ENCODE measurements around the gene PRRC1.
"Not testable (repeated sequence)": the region's sequence is repeated elsewhere in the genome, so short reads cannot be mapped to it uniquely, and the experiment has no call there.

PRRC1 gene

DNA sequence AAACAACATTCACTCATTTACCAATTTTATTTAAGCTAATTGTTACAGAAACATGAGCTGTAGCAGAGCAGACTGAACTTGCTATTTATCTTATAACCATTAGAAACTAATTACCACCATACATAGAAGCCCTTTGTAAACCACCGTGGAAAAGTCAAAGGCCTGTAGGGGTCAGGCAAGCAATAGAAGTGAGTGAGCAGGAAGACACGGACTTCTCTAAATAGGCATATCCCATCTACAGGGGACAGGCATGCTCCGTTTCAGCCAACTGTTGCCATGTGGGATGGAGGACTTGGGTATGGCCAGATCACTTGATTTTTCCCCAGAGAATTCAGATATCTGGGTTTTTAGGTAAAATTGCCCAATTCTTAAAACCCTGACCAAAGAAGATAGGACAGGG is 44.8 kb downstream of the PRRC1 start:
- Mint-ChIP-seq H3K27ac (no peak overlapping the region), H3K27me3 (peaks cover 6% of the 10 kb centered on the region), H3K4me1 (ENCODE audit: low read depth) (no peaks in the 10 kb centered on the region), H3K36me3 (no peaks in the 10 kb centered on the region), H3K9me3 (ENCODE audit: low read depth) (no peaks in the 10 kb centered on the region), H3K4me3 (no peak overlapping the region)

DNA sequence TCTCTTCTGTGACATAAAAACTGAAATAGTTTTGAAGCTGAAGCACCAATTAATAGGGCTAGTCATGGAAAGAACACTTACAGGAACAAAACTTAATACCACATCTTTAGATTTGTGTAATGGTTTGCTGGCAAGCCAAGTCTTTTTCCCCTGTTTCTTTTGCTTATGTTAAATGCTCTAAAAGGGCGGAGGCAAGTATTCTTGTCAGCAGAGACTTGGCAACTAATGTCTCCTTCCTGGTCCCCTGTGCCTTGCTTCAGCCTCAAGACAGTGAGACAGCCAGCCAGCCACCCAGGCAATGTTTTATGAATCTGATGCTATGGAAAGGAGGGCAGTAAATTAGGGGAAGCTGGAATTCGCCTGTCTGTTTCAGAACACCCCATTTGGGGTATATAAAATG is 45.7 kb downstream of the PRRC1 start:
- H3K4me1 Mint-ChIP-seq (ENCODE audit: low read depth), result peaks cover 1% of the 10 kb centered on the region
- no peak overlapping the region for H3K4me3 Mint-ChIP-seq
- H3K27ac Mint-ChIP-seq, result no peak overlapping the region
- H3K27me3 Mint-ChIP-seq, result peaks cover 9% of the 10 kb centered on the region
- no peaks in the 10 kb centered on the region for H3K36me3 Mint-ChIP-seq
- no peaks in the 10 kb centered on the region for H3K9me3 Mint-ChIP-seq (ENCODE audit: low read depth)

DNA sequence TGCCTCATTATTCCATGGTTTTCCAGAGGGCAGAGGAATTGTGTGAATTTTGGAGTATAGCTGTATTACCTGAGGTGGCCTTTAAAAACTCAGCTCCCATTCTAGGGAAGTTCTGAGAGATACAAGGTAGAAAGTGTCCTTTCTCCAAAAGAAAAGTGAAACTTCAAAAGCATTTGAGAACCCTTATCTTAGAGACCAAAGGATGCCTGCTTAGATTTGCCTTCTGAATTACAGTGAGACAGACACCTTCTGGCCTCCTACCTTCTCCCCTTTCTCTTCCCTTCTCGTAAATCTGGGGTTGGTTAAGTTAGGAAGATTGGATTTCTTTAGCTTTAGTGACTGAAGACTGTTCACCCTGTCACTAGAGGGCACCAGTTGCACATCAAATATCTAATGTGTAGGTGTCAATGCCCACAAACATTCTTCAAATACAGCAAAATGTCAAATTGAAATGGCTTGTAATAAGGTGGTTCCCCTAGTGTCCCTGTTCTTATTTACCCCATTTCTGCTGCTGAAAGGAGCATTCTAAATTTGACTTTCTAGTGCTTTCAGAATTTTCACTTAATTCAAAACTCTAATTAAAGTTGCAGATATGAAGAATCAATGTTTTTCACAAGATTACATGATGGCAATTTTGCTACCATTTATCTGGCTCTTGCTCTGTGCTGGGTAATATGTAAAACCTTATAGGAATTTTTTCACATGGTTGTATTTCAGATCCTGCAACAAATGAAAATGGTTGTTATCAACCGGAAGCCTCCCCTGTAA is 46.7 kb downstream of the PRRC1 start:
- H3K4me3 Mint-ChIP-seq, result no peak overlapping the region
- H3K36me3 Mint-ChIP-seq, result no peaks in the 10 kb centered on the region
- H3K27ac Mint-ChIP-seq, result no peak overlapping the region
- H3K9me3 Mint-ChIP-seq (ENCODE audit: low read depth), result no peaks in the 10 kb centered on the region
- H3K4me1 Mint-ChIP-seq (ENCODE audit: low read depth), result peaks cover 2% of the 10 kb centered on the region
- H3K27me3 Mint-ChIP-seq, result peaks cover 10% of the 10 kb centered on the region

DNA sequence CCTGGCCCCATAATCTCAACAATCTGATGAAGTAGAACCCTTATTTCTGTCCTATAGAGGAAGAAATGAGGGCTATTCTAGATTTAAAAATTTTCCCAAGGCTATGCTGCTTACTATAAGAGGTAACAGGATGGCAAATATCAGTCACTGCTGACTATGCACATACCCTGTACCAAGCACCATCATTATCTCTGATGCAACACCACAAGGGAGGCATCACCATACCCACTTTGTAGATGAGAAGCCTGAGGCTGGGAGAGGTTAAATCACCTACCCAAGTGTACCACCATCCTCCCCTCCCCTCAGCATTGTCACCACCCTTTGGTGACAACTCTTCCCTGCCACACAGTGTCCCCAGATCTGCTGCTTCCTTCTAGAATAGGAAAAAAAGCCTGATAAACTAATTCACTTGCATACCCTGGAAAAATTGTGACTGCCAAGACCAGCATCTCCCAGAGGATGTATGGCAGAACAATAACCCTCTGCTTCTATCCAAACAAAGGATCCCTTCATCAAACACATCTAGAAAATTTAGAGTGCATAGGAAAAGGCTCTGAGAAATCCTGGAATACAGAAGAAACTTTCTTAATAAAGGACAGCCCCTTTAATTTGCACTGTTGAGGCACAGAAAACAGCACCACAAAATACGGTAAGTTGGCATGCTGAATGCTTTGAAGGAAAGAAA is 48.3 kb downstream of the PRRC1 start:
- H3K9me3 Mint-ChIP-seq (ENCODE audit: low read depth), result no peaks in the 10 kb centered on the region
- peaks cover 2% of the 10 kb centered on the region for H3K4me1 Mint-ChIP-seq (ENCODE audit: low read depth)
- no peaks in the 10 kb centered on the region for H3K36me3 Mint-ChIP-seq
- no peak overlapping the region for H3K27ac Mint-ChIP-seq
- H3K4me3 Mint-ChIP-seq, result no peak overlapping the region
- H3K27me3 Mint-ChIP-seq, result peaks cover 18% of the 10 kb centered on the region

DNA sequence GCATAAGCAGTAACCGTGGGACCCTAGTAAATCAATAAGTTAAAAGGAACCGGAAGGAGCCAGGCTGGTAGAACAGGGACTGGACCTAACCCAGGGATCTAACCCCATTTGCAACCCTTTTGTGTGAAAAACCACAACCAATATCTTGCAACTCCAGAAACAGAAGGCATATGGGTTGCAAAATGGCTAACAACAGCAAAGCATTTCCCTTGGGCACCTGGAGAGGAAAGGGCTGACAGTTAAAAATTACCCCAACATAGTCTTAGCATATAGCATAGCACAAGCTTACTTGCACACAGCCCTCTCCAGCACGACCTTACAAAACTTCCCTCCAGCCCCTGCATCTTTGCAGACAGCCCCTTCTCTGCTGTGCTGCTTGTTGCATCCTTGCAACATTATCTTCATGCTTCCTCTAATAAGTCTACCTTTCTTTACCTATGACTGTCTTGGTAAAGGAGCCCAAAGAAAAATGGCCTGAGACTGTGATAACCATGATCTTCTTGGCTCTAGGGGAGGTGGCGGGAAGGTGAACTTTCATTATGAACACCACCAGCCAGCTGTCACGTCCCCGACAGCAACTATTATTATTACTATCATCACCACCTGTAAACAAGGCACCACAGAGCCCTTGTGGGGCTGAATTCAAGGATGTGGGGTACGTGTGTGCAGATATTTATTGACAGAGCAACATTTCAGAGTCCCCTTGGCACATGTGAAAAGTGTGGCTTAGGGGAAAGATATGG is 49.8 kb downstream of the PRRC1 start:
- no peaks in the 10 kb centered on the region for H3K36me3 Mint-ChIP-seq
- H3K4me3 Mint-ChIP-seq, result no peak overlapping the region
- peaks cover 2% of the 10 kb centered on the region for H3K4me1 Mint-ChIP-seq (ENCODE audit: low read depth)
- H3K27ac Mint-ChIP-seq, result no peak overlapping the region
- no peaks in the 10 kb centered on the region for H3K9me3 Mint-ChIP-seq (ENCODE audit: low read depth)
- H3K27me3 Mint-ChIP-seq, result peaks cover 23% of the 10 kb centered on the region

DNA sequence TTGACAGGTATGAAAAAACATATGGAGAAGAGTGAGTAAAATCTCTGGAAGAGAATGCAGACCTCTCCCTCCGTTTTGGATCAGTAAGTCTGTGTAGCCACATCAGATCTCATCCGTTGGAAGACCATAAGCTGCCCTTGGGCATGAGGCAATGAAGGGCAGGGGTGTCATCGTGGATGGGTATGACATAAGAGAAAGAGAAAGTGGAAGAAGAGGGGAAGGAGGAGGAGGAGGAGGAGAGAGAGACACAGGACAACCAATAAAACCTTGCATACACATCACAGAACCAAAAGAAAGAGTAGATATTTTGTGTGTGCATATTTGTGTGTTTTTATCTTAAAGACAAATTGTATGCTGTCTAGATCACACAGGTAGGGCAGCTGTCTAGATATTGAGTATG is 50.7 kb downstream of the PRRC1 start:
- Mint-ChIP-seq H3K27ac (no peak overlapping the region), H3K4me3 (no peak overlapping the region), H3K9me3 (ENCODE audit: low read depth) (no peaks in the 10 kb centered on the region), H3K27me3 (peaks cover 24% of the 10 kb centered on the region), H3K36me3 (no peaks in the 10 kb centered on the region), H3K4me1 (ENCODE audit: low read depth) (peaks cover 2% of the 10 kb centered on the region)

DNA sequence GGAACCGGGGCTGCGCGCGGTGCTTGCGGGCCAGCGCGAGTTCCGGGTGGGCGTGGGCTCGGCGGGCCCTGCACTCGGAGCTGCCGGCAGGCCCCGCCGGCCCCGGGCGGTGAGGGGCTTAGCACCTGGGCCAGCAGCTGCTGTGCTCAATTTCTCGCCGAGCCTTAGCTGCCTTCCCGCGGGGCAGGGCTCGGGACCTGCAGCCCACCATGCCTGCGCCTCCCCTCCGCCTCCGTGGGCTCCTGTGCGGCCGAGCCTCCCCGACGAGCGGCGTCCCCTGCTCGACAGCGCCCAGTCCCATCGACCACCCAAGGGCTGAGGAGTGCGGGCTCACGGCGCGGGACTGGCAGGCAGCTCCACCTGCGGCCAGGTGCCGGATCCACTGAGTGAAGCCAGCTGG is 52.0 kb downstream of the PRRC1 start:
- H3K27ac Mint-ChIP-seq; H3K4me1 Mint-ChIP-seq (ENCODE audit: low read depth); H3K36me3 Mint-ChIP-seq; H3K9me3 Mint-ChIP-seq (ENCODE audit: low read depth); H3K4me3 Mint-ChIP-seq: not testable (repeated sequence)
- H3K27me3 Mint-ChIP-seq, result peaks cover 25% of the 10 kb centered on the region

DNA sequence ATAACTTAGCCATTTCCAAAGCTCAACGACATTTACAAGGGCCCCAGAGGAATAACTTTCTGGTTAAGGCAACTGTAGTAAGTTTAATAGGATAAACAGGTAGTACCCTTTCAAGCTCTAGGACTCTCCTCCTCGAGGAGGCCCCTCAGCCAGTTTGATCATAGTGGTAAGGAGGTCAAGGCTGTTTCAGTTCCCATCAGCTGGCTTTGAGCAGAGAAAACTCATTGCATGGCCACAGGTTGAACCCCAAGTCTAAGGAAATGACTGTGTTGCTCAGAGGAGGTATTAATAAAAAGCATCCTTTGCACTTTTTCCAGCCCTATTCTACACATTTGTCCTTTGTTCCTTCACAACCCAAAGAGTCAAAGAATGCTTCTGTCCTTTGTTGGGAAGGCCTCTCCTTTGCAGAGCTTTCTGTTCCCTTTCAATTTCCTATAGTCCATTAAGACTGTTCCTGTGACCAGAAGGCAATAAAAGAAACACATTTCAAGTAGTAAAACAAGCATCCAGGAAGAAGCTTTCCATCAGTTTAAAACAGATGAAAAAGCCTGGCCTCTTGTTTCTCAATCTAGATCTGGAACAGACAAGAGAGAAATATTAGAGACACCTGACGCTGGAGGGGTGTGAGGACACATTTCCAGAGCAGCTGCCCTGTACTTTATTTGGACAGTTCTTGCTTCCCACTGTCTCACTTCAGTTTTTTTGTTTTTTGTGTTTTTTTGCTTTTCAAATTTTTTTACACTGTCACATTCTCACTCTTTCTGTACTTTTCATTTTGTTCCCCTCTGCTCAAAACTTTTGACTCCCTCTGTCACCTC is 54.1 kb downstream of the PRRC1 start:
- peaks cover 22% of the 10 kb centered on the region for H3K27me3 Mint-ChIP-seq
- peaks cover 2% of the 10 kb centered on the region for H3K4me1 Mint-ChIP-seq (ENCODE audit: low read depth)
- no peak overlapping the region for H3K27ac Mint-ChIP-seq
- no peaks in the 10 kb centered on the region for H3K36me3 Mint-ChIP-seq
- peaks cover 10% of the 10 kb centered on the region for H3K9me3 Mint-ChIP-seq (ENCODE audit: low read depth)
- no peak overlapping the region for H3K4me3 Mint-ChIP-seq

DNA sequence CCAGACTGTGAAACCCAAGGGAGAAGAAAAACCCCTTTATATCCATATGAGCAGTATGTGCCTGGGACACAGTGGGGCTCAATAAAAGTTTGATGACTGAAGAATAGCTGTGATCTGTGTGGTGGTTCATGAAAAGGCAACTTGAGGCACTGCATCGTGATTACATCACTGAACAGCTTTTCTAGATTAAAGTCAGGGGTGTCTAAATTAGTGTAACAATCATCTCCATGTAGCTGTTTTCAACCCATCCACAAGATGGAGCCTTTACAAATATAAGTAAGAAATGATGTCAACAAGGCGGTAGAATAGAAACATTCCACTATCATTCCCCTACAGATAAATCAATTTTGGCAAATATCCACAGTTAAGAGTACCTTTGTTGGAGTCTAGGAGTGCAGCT is 55.5 kb downstream of the PRRC1 start:
- peaks cover 2% of the 10 kb centered on the region for H3K4me1 Mint-ChIP-seq (ENCODE audit: low read depth)
- H3K36me3 Mint-ChIP-seq, result no peaks in the 10 kb centered on the region
- H3K27ac Mint-ChIP-seq, result no peak overlapping the region
- H3K9me3 Mint-ChIP-seq (ENCODE audit: low read depth), result peaks cover 10% of the 10 kb centered on the region
- H3K27me3 Mint-ChIP-seq, result peaks cover 23% of the 10 kb centered on the region
- H3K4me3 Mint-ChIP-seq, result no peak overlapping the region

DNA sequence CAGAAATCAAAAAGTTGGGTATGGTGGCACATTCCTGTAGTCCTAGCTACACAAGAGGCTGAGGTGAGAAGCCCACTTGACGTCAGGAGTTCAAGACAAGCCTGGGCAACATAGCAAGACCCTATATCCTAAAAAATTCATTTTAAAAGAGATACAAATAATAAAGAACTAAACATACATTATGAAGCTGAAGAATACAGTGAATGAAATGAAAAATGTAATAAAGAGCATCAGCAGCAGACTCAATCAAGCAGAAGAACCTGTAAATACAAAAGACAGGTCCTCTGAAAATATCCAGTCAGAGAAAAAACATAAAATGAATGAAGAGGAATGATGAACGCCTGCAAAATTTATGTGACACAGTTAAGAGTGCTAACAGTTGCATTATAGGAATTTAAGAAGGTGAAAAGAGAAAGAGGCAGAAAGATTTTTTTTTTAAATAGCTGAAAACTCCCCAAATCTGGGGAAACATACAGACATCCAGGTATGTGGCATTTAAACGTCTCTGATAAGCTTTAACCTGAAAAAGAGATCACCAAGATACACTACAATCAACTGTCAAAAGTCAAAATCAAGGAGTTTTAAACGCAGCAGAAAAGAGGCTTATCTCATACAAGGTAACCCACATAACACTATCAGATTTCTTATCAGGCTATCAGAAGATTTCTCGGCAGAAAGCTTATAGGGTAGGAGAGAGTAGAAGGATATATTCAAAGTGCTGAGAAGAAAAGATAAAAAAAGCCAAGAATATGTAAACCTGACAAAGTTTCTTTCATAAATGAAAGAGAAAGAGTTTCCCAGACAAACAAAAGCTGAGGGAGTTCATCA is 57.6 kb downstream of the PRRC1 start:
- peaks cover 10% of the 10 kb centered on the region for H3K9me3 Mint-ChIP-seq (ENCODE audit: low read depth)
- H3K4me3 Mint-ChIP-seq, result no peak overlapping the region
- peaks cover 16% of the 10 kb centered on the region for H3K27me3 Mint-ChIP-seq
- H3K36me3 Mint-ChIP-seq, result no peaks in the 10 kb centered on the region
- no peak overlapping the region for H3K27ac Mint-ChIP-seq
- H3K4me1 Mint-ChIP-seq (ENCODE audit: low read depth), result no peaks in the 10 kb centered on the region

DNA sequence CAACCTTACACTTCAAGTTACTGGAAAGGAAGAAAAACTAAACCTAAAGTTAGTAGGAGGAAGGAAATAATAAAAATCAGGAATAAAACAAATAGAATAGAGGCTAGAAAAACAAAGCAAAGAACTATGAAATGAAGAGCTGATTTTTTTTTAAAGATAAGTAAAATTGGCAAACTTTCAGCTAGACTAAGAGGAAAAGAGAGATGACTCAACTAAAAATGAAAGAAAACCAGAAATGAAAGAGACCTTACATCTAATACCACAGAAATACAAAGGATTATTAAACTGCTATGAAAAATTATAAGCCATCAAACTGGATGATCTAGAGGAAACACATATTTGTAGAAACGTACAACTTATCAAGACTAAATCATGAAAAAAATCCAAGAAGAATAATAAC is 60.0 kb downstream of the PRRC1 start:
- H3K4me3 Mint-ChIP-seq, result no peak overlapping the region
- no peak overlapping the region for H3K27ac Mint-ChIP-seq
- no peaks in the 10 kb centered on the region for H3K4me1 Mint-ChIP-seq (ENCODE audit: low read depth)
- H3K9me3 Mint-ChIP-seq (ENCODE audit: low read depth), result peaks cover 10% of the 10 kb centered on the region
- H3K27me3 Mint-ChIP-seq, result peaks cover 6% of the 10 kb centered on the region
- no peaks in the 10 kb centered on the region for H3K36me3 Mint-ChIP-seq

DNA sequence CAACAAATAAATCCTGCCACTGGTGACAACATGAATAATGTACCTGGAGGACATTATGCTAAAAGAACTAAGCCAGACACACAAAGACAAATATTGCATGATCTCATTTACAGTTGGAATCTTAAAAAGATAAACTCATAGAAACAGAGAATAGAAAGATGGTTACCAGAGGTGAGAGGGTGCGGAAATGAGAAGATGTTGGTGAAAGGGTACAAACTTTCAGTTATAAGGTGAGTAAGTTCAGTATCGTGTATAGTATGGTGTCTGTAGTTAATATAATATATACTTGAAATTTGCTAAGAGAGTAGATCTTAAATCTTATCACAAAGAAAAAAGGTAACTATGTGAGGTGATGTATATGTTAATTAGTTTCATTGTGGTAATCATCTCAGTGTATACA is 63.3 kb downstream of the PRRC1 start:
- no peaks in the 10 kb centered on the region for H3K4me1 Mint-ChIP-seq (ENCODE audit: low read depth)
- H3K4me3 Mint-ChIP-seq, result no peak overlapping the region
- no peak overlapping the region for H3K27ac Mint-ChIP-seq
- no peaks in the 10 kb centered on the region for H3K36me3 Mint-ChIP-seq
- peaks cover 2% of the 10 kb centered on the region for H3K27me3 Mint-ChIP-seq
- H3K9me3 Mint-ChIP-seq (ENCODE audit: low read depth), result no peaks in the 10 kb centered on the region

DNA sequence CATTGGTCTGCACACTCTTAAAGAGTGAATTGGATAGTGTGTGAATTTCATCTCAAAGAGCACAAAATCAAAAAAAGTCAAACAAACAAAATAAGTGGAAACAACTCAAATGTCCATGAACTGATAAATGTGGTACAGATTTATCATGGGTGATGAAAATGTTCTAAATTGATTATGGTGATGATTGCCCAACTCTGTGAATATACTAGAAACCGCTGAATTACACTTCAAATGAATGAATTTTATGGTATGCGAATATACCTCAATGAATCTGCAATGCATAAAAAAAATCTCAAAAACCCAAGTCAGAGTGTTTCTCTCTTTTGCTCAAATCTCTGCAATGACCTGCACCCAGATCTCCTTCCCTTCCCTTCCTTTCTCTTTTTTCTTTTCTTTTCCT is 64.0 kb downstream of the PRRC1 start:
- Mint-ChIP-seq H3K9me3 (ENCODE audit: low read depth) (no peaks in the 10 kb centered on the region), H3K27ac (no peak overlapping the region), H3K27me3 (peaks cover 2% of the 10 kb centered on the region)

DNA sequence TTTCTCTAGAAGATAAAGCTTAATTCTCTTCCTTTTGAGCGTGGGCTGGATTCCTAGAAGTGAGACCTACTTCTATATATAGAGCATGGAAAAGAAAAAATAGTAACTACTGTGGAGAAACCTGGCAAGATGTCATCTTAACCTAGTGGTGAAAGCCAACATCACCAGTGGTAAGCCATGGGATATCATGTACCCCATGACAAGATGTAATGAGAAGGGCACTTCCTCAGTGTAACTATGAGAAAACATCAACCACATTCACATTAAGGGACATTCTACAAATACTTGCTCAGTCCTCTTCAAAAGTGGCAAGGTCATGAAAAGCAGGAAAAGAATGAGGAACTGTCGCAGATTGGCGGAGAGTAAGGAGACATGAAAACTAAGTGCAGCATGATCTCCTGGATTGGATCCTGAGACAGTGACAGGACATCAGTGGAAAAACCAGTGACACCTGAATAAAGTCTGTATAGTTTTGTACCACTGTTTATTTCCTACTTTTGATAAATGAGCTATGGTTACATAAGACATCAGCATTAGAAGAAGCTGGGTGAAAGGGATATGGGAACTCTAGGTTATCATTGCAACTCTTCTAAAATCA is 65.4 kb downstream of the PRRC1 start:
- Mint-ChIP-seq H3K27ac (no peak overlapping the region), H3K4me1 (ENCODE audit: low read depth) (no peaks in the 10 kb centered on the region), H3K36me3 (no peaks in the 10 kb centered on the region), H3K4me3 (no peak overlapping the region), H3K27me3 (peaks cover 2% of the 10 kb centered on the region), H3K9me3 (ENCODE audit: low read depth) (no peaks in the 10 kb centered on the region)

More for the DNA sequence above, 64.0 kb downstream of the PRRC1 start:
- Mint-ChIP-seq H3K4me3 (no peak overlapping the region), H3K4me1 (ENCODE audit: low read depth) (no peaks in the 10 kb centered on the region), H3K36me3 (no peaks in the 10 kb centered on the region)
